HG03280 (cell line): ENCODE measurements around the gene LYPD5.
"Not testable (repeated sequence)": the region's sequence is repeated elsewhere in the genome, so short reads cannot be mapped to it uniquely, and the experiment has no call there.

Experiments used
- ATAC-seq: cut with Tn5 transposase; IDR thresholded peaks from one replicate; pipeline ENCODE4 v1.9.1; 2021; ENCODE audit warnings: mild to moderate bottlenecking, moderate library complexity; ENCODE audit not compliant: unreplicated experiment

The LYPD5 gene

GRCh38 chr19:43806848-43807247 is 4.6 kb upstream of the LYPD5 start:
- ATAC-seq = no peak

- ATAC-seq = not testable (repeated sequence)
Measured at GRCh38 chr19:43806401-43806800, 4.2 kb upstream of the LYPD5 start.

GRCh38 chr19:43804432-43804831 is 2.2 kb upstream of the LYPD5 start:
- no peak for ATAC-seq

GRCh38 chr19:43799502-43800142 is 2.6 kb downstream of the LYPD5 start:
- ATAC-seq = no peak

- ATAC-seq = no peak
Measured at GRCh38 chr19:43798546-43799409, 3.5 kb downstream of the LYPD5 start.

GRCh38 chr19:43798026-43798545 is 4.2 kb downstream of the LYPD5 start:
- no peak for ATAC-seq

GRCh38 chr19:43797556-43797955 is 4.7 kb downstream of the LYPD5 start:
- no peak for ATAC-seq

GRCh38 chr19:43797118-43797517 is 5.1 kb downstream of the LYPD5 start:
- ATAC-seq = no peak

GRCh38 chr19:43790587-43790986 is 11.7 kb downstream of the LYPD5 start:
- ATAC-seq = no peak

- ATAC-seq = no peak
Measured at GRCh38 chr19:43789029-43789428, 13.2 kb downstream of the LYPD5 start.

- no peak for ATAC-seq
Measured at GRCh38 chr19:43786665-43787064, 15.6 kb downstream of the LYPD5 start.

GRCh38 chr19:43784981-43785808 is 17.1 kb downstream of the LYPD5 start:
- no peak for ATAC-seq

GRCh38 chr19:43784241-43784980 is 17.8 kb downstream of the LYPD5 start:
- ATAC-seq = no peak

GRCh38 chr19:43783636-43784035 is 18.6 kb downstream of the LYPD5 start:
- no peak for ATAC-seq

GRCh38 chr19:43782689-43783231 is 19.5 kb downstream of the LYPD5 start:
- no peak for ATAC-seq

- ATAC-seq = no peak
Measured at GRCh38 chr19:43782311-43782660, 20.0 kb downstream of the LYPD5 start.

- ATAC-seq = no peak
Measured at GRCh38 chr19:43781630-43782310, 20.5 kb downstream of the LYPD5 start.

- ATAC-seq = no peak
Measured at GRCh38 chr19:43780706-43781525, 21.3 kb downstream of the LYPD5 start, which contains the start of gene KCNN4. KCNN4 (minus strand) TSS chr19:43780973; CDS start chr19:43780861, 112 bp downstream.

- ATAC-seq = no peak
Measured at GRCh38 chr19:43779820-43780219, 22.4 kb downstream of the LYPD5 start.
